ENCODE data around the gene PADI2.

Gene PADI2

GRCh38 chr1:17104782-17105181 lies 14.5 kb downstream of the PADI2 start:
- no peak for FAIRE-seq
- DNase-seq (ENCODE audit: insufficient read length, low spot score) = no peak
- TF ChIP-seq PAX5 (IDR thresholded peaks at IDR 0.05; ENCODE audit: insufficient read depth, low read length, severe bottlenecking) = no peak
- TF ChIP-seq TAF1 (IDR thresholded peaks at IDR 0.05; ENCODE audit: low read depth, low read length) = no peak
- no peak for TF ChIP-seq POU2F2 (IDR thresholded peaks at IDR 0.05; ENCODE audit: low read depth, low read length)
- no peak for TF ChIP-seq SPI1 (IDR thresholded peaks at IDR 0.05; ENCODE audit: low read depth, low read length)
- no peak for TF ChIP-seq POLR2AphosphoS5 (IDR thresholded peaks at IDR 0.05; ENCODE audit: low read depth, low read length)
- no peak for TF ChIP-seq POLR2A (IDR thresholded peaks at IDR 0.05; ENCODE audit: low read depth, low read length)

GRCh38 chr1:17102232-17102631 lies 17.0 kb downstream of the PADI2 start:
- TF ChIP-seq POLR2AphosphoS5 (IDR thresholded peaks at IDR 0.05; ENCODE audit: low read depth, low read length) (no peak), PAX5 (IDR thresholded peaks at IDR 0.05; ENCODE audit: insufficient read depth, low read length, severe bottlenecking) (no peak), TAF1 (IDR thresholded peaks at IDR 0.05; ENCODE audit: low read depth, low read length) (no peak), POLR2A (IDR thresholded peaks at IDR 0.05; ENCODE audit: low read depth, low read length) (no peak), SPI1 (IDR thresholded peaks at IDR 0.05; ENCODE audit: low read depth, low read length) (no peak), POU2F2 (IDR thresholded peaks at IDR 0.05; ENCODE audit: low read depth, low read length) (no peak)
- DNase-seq (ENCODE audit: insufficient read length, low spot score) (no peak), FAIRE-seq (no peak)

- DNase-seq (ENCODE audit: insufficient read length, low spot score) = no peak
- FAIRE-seq = no peak
- no peak for TF ChIP-seq POLR2AphosphoS5 (IDR thresholded peaks at IDR 0.05; ENCODE audit: low read depth, low read length)
- TF ChIP-seq PAX5 (IDR thresholded peaks at IDR 0.05; ENCODE audit: insufficient read depth, low read length, severe bottlenecking) = no peak
- TF ChIP-seq SPI1 (IDR thresholded peaks at IDR 0.05; ENCODE audit: low read depth, low read length) = no peak
- TF ChIP-seq POLR2A (IDR thresholded peaks at IDR 0.05; ENCODE audit: low read depth, low read length) = no peak
- TF ChIP-seq POU2F2 (IDR thresholded peaks at IDR 0.05; ENCODE audit: low read depth, low read length) = no peak
- no peak for TF ChIP-seq TAF1 (IDR thresholded peaks at IDR 0.05; ENCODE audit: low read depth, low read length)
Observed at GRCh38 chr1:17101261-17101660, 18.0 kb downstream of the PADI2 start.

- DNase-seq (ENCODE audit: insufficient read length, low spot score) = no peak
- no peak for FAIRE-seq
- TF ChIP-seq SPI1 (IDR thresholded peaks at IDR 0.05; ENCODE audit: low read depth, low read length) (no peak), POLR2AphosphoS5 (IDR thresholded peaks at IDR 0.05; ENCODE audit: low read depth, low read length) (no peak), POU2F2 (IDR thresholded peaks at IDR 0.05; ENCODE audit: low read depth, low read length) (no peak), PAX5 (IDR thresholded peaks at IDR 0.05; ENCODE audit: insufficient read depth, low read length, severe bottlenecking) (no peak), TAF1 (IDR thresholded peaks at IDR 0.05; ENCODE audit: low read depth, low read length) (no peak), POLR2A (IDR thresholded peaks at IDR 0.05; ENCODE audit: low read depth, low read length) (no peak)
Observed at GRCh38 chr1:17099616-17100340, 19.5 kb downstream of the PADI2 start.

- TF ChIP-seq SPI1 (IDR thresholded peaks at IDR 0.05; ENCODE audit: low read depth, low read length) (no peak), POU2F2 (IDR thresholded peaks at IDR 0.05; ENCODE audit: low read depth, low read length) (no peak), POLR2A (IDR thresholded peaks at IDR 0.05; ENCODE audit: low read depth, low read length) (no peak), POLR2AphosphoS5 (IDR thresholded peaks at IDR 0.05; ENCODE audit: low read depth, low read length) (no peak)
- DNase-seq (ENCODE audit: insufficient read length, low spot score) (no peak), FAIRE-seq (no peak)
Observed at GRCh38 chr1:17098446-17099317, 20.6 kb downstream of the PADI2 start.

GRCh38 chr1:17097787-17098186 lies 21.5 kb downstream of the PADI2 start:
- DNase-seq (ENCODE audit: insufficient read length, low spot score) (no peak), FAIRE-seq (no peak)
- no peak for TF ChIP-seq POLR2AphosphoS5 (IDR thresholded peaks at IDR 0.05; ENCODE audit: low read depth, low read length)
- TF ChIP-seq POLR2A (IDR thresholded peaks at IDR 0.05; ENCODE audit: low read depth, low read length) = no peak
- no peak for TF ChIP-seq POU2F2 (IDR thresholded peaks at IDR 0.05; ENCODE audit: low read depth, low read length)
- no peak for TF ChIP-seq PAX5 (IDR thresholded peaks at IDR 0.05; ENCODE audit: insufficient read depth, low read length, severe bottlenecking)
- TF ChIP-seq TAF1 (IDR thresholded peaks at IDR 0.05; ENCODE audit: low read depth, low read length) = no peak
- no peak for TF ChIP-seq SPI1 (IDR thresholded peaks at IDR 0.05; ENCODE audit: low read depth, low read length)

GRCh38 chr1:17097147-17097546 lies 22.1 kb downstream of the PADI2 start:
- DNase-seq (ENCODE audit: insufficient read length, low spot score) (no peak), FAIRE-seq (no peak)
- TF ChIP-seq SPI1 (IDR thresholded peaks at IDR 0.05; ENCODE audit: low read depth, low read length) = no peak

- TF ChIP-seq POU2F2 (IDR thresholded peaks at IDR 0.05; ENCODE audit: low read depth, low read length) (no peak), POLR2A (IDR thresholded peaks at IDR 0.05; ENCODE audit: low read depth, low read length) (no peak), TAF1 (IDR thresholded peaks at IDR 0.05; ENCODE audit: low read depth, low read length) (no peak), SPI1 (IDR thresholded peaks at IDR 0.05; ENCODE audit: low read depth, low read length) (no peak), PAX5 (IDR thresholded peaks at IDR 0.05; ENCODE audit: insufficient read depth, low read length, severe bottlenecking) (no peak), POLR2AphosphoS5 (IDR thresholded peaks at IDR 0.05; ENCODE audit: low read depth, low read length) (no peak)
- no peak for FAIRE-seq
- DNase-seq (ENCODE audit: insufficient read length, low spot score) = no peak
Observed at GRCh38 chr1:17096584-17096983, 22.7 kb downstream of the PADI2 start.

- DNase-seq (ENCODE audit: insufficient read length, low spot score) (no peak), FAIRE-seq (no peak)
- TF ChIP-seq POLR2AphosphoS5 (IDR thresholded peaks at IDR 0.05; ENCODE audit: low read depth, low read length) (no peak), SPI1 (IDR thresholded peaks at IDR 0.05; ENCODE audit: low read depth, low read length) (no peak), POLR2A (IDR thresholded peaks at IDR 0.05; ENCODE audit: low read depth, low read length) (no peak), TAF1 (IDR thresholded peaks at IDR 0.05; ENCODE audit: low read depth, low read length) (no peak), PAX5 (IDR thresholded peaks at IDR 0.05; ENCODE audit: insufficient read depth, low read length, severe bottlenecking) (no peak), POU2F2 (IDR thresholded peaks at IDR 0.05; ENCODE audit: low read depth, low read length) (no peak)
Observed at GRCh38 chr1:17095141-17095540, 24.1 kb downstream of the PADI2 start.

Data from GM12891 (cell line).